ENCODE data around the gene MRPL12.
A peak's percentile ranks its signal among the peaks of the same experiment; 100 is the strongest.

Gene MRPL12

DNA sequence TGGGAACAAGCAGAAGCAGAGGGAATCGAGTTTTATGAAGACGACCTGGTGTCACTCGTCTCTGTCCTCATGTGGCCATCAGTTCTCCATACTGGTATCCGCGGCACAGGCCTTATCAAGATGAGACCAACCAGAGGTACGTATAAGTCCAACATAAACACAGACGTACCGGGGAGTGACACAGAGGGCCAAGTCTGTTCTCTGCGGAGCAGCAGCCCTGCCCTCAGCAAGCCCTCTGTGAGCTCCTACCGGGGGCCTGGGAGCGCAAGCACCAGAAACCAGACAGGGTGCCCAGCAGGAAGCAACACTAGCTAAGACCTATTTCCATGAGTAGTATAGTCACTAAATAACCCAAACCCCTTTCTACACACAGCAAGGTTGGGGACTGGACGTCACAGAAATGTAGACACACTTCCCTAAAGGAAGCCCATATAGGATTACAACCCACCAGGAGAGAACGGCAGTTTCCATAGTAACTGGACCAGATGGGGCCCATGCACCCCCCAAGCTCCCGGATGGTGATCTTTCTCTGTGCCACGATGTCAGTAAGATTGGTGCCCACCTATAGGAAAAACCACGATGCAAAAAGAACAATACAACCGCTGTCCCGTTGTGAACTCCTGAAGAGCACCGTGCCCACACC, 20.5 kb upstream of the MRPL12 start:
- no peak for DNase-seq (ENCODE audit: low read depth, low spot score)

DNA sequence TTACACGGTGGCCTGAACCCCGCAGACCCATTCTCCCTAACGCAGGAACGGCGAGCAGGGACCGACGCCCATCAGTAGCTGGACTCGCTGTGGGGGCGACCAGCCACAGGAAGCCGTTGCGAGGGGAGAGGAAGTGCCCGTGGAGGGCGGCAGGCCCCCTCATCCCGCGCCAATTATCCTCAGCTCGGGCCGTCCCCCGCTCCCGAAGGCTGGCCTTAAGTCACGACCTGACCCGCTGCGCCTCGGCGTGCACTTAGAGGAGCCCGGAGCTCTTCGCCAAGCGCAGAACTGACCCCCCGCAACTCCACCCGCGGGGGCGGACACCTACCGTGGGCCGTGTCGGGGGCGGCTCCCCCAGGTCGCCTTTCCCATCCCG, 20.0 kb upstream of the MRPL12 start:
- no peak for DNase-seq (ENCODE audit: low read depth, low spot score)

DNA sequence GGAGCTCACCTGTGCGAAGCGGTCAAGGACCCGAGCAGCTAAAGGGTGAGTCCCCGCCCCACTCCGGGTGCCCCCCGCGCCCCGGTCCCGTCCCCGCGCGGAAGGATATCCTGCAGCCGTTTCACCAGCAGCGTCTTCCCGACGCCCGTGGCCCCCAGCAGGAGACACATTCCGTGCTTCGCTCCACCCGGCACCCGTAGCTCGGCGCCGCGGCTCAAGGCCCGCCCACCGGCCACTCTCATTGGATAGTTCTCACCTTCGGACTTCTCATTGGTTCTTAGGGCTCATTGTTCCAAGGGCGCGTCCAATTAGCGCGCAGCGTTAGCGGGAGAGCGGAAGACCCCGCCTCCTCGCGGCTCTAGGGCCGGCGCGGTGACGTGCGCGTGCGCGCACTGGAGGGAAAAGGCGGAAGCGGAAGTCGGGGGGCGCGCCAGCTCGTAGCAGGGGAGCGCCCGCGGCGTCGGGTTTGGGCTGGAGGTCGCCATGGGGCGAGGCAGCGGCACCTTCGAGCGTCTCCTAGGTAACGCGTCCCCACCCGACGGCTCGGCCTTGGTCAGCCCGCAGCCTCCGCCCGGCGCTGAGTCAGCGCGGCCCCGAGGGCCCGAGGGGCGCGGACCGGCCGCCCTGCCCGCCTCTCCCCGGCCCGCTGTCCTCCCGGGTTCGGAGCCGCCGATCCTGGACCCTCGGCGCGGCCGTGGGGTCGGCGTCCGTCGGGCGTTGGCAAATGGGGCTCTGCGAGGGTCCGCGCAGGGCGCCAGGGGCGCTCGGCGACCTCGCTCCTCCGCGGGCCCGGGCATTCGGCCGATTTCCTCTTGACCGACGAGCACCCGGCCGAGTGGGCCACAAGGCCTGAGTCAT, 19.4 kb upstream of the MRPL12 start, which contains the start of the genes ARL16 and HGS:
TSS of gene ARL16 (minus strand) at position 214 of the 858 bp plus-strand sequence. CDS start at position 170, 44 bp downstream.
TSS of gene HGS (plus strand) at position 428 of the 858 bp plus-strand sequence. CDS start at position 484, 56 bp downstream.
- DNase-seq (ENCODE audit: low read depth, low spot score): peak; percentile 100

DNA sequence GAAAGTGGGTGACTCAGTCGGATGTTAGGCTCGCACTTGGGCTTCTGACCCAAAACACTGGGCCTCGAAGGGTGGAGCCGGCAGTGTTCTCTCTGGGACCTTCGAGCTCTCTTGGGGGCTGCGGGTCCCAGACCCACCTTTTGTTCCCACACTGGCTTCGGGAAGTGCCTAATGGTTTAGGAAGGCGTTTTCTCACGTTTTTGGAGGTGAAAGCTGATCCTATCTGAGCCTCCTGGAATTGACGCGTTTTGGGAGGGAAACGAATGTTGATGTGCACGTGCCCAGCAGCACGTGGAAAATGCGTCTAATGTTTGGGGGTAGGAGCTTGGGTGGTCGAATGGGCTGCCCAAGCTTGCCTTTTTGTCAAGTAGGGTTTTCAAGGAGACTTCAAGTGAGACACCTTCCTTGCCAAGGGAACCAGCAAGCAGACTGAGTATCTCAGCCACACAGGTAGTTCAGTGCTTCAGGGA, 18.7 kb upstream of the MRPL12 start:
- DNase-seq (ENCODE audit: low read depth, low spot score): no peak

DNA sequence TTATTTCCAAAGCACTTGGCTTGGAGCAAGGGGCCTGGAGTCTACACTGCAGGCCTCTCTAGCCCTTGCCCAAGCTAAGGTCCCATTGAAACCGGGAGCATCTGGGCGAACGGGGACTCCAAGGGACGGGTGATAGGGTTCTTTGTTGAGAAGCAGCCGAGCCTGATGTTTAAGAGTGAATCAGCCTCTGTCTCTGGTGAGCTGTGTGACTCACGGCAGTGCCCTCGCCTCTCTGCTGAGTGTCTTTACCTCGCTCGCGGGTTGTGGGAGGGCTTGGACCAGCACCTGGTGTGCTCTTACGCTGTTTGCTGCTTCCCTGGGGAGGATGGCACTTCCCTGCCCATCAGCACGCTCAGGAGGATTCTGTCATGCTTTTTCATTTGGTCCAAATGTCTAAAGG, 18.1 kb upstream of the MRPL12 start:
- peak; percentile 66 for DNase-seq (ENCODE audit: low read depth, low spot score)

DNA sequence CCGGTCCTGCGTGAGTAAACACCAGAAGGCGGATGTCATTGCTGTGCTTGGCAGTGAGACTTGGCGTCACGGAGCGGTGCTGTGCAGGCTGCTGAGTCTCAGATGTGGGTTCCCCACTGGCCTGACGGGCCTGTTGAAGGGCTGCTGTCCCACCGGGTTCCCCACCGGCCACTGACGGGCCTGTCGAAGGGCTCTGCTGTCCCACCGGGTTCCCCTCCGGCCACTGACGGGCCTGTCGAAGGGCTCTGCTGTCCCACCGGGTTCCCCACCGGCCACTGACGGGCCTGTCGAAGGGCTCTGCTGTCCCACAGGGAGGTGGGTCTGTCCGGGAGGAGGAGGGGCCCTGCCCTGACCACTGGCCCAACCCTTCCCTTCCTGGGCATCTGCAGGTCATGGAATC, 16.6 kb upstream of the MRPL12 start:
- no peak for DNase-seq (ENCODE audit: low read depth, low spot score)

DNA sequence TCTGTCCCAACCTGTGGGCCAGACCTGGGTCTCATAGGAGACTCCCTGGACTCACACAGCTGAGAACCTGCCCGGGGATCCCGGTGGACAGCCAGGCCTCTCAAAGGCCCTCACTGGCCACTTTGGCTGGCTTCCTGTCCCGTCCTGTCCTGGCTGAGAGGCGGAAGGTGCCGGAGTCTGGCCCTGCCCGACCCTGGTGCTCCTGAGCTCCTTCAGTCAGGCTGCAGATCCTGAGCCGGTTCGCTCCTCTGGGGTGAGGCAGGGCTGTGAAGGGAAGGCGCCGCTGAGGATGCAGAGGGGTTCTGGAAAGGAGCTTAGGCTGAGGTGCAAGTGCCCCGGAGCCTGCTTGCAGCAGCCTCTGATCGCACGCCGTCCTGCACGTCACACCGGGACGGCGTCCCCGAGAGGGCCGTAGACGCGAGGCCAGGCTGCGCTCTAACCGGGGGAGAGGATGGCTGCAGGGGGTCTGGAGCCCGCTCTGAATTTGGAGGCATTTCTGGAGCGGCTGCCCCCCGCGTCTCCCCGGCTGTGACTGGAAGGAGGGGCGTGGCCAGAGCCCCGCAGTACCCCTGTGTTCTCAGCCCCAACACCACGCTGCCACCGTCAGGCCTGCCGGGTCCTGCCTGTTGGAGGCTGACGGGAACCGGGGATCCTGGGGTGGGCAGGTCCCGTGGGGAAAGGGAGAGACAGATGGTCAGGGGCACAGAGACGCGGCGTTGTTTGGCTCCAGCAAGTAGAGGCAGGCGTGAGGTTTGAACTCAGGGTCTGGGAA, 15.2 kb upstream of the MRPL12 start:
- no peak for DNase-seq (ENCODE audit: low read depth, low spot score)

DNA sequence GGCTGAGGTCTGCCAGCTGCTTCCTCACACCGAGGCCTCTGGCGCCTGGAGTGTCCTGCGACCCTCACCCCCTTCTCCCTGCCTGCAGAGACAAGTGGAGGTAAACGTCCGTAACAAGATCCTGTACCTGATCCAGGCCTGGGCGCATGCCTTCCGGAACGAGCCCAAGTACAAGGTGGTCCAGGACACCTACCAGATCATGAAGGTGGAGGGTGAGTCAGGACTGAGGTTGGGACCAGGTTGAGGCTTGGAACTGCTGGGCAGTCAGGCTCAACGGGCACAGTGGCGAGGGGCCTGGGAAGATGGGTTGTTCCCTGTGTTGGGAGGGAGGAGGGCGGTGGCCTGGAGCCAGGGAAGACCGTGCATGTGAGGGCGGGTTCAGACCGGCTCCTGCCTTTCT, 14.6 kb upstream of the MRPL12 start:
- DNase-seq (ENCODE audit: low read depth, low spot score): no peak

DNA sequence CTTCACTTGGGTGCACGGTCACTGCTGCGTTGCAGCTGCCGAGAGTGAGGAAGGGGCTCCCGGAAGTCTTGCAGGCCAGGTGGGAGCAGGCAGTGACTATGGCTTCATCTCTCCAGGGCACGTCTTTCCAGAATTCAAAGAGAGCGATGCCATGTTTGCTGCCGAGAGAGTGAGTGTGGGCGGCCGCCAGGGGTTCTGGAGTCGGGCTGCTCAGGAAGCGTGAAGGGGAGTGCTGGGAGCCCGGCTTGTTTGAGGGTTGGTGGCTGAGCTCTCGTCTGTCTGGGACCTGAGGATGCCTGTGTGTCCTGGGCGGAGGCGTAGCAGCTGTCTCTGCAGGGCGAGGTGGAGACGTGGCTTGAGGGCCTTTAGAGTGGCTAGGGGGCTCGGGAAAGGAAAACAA, 13.1 kb upstream of the MRPL12 start:
- no peak for DNase-seq (ENCODE audit: low read depth, low spot score)

DNA sequence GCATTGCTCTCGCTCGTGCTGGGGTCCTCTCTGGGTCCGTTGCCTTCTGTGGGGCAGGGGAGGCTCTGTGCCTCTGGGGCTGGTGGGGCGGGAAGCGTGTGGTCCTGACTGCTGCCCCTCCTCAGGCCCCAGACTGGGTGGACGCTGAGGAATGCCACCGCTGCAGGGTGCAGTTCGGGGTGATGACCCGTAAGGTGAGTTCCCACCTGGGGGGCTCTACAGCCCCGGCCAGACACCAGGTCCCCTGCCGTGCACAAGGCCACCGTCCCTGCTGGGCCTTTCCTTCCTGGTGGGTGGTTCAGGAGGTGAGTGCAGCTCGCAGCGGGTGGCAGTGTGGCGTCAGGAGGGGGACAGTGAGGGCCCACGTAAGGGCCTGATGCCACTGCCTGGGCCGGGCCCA, 12.6 kb upstream of the MRPL12 start:
- DNase-seq (ENCODE audit: low read depth, low spot score): no peak

DNA sequence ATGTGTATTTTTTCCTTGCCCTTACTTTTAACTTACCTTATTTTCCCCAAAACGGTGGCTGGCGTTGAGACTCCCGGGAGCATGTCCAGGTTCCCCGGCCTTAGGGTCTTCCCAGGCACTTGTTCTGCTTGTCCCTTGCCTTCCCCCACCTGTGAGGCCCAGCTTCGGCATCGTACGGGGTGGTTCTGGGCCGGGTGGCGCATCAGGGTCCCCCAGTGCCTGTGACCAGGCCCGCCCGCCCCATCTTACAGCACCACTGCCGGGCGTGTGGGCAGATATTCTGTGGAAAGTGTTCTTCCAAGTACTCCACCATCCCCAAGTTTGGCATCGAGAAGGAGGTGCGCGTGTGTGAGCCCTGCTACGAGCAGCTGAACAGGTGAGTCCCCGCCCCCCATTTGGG, 12.0 kb upstream of the MRPL12 start:
- no peak for DNase-seq (ENCODE audit: low read depth, low spot score)

DNA sequence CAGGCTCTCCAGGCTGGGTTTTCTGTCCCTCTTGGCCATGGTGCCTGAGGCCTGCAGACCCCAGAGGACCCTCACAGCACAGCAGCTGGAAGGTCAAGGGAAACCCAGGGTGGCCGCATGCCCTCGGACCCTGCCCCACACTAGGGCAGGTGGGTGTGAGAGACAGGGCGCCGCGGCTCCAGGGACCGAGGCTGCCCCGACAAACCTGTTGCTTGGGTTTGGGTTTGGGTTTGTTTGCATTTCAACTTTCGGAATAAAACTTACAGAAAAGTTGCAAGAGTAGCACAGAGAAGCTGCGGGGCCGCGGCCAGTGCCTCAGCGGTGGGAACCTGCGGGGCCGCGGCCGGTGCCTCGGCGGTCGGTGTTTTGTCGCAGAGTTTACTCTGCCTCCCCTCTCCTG, 11.6 kb upstream of the MRPL12 start:
- no peak for DNase-seq (ENCODE audit: low read depth, low spot score)

DNA sequence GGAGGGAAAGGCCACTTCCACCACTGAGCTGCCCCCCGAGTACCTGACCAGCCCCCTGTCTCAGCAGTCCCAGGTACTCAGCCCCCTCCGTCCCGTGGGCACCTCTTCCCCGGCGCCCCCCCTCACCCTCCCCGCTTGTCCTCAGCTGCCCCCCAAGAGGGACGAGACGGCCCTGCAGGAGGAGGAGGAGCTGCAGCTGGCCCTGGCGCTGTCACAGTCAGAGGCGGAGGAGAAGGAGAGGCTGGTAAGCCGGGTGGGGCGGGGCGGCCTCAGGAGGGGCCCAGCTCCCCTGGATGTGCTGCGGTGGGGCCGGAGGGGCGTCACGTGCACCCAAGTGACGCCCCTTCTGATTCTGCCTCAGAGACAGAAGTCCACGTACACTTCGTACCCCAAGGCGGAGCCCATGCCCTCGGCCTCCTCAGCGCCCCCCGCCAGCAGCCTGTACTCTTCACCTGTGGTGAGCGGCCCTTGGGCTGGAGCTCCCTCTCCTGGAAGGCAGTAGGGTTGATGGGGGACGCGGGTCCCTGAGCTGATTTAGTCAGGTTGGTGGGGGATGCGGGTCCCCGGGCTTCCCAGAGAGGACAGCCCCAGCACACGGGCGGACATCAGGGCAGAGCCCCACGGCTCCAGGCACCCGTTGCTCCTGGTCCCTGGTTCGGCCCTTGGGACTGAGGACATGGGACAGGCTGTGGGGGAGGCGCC, 9.5 kb upstream of the MRPL12 start:
- DNase-seq (ENCODE audit: low read depth, low spot score): no peak

DNA sequence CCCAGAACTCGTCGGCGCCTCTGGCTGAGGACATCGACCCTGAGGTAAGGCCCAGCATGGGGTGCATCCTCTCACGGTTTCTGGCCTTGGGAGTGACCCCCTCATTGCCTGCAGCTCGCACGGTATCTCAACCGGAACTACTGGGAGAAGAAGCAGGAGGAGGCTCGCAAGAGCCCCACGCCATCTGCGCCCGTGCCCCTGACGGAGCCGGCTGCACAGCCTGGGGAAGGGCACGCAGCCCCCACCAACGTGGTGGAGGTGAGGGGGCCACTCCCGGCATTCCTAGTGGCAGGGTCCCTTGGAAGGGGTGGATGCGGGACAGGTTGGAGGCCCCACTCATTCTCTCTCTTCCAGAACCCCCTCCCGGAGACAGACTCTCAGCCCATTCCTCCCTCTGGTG, 8.4 kb upstream of the MRPL12 start:
- no peak for DNase-seq (ENCODE audit: low read depth, low spot score)

DNA sequence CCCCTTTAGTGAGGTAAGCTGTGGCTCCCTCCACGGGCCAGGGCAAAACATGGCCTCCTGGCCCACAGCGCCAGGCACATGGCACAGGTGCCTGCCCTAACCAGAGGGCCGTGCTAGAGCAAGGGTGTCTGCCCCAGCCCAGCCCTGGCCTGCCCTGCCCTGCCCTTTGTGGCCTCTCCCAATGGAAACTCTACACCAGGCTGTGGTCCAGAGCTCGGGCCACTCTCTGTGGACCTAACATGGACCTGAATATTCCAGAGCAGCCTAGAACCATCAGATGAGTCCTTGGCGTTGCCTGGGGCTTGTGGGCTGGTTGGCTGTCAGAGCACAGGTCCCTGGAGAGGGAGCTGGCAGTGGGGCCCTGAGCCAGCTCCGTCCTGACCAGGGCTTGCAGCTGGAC, 8.0 kb upstream of the MRPL12 start:
- no peak for DNase-seq (ENCODE audit: low read depth, low spot score)

DNA sequence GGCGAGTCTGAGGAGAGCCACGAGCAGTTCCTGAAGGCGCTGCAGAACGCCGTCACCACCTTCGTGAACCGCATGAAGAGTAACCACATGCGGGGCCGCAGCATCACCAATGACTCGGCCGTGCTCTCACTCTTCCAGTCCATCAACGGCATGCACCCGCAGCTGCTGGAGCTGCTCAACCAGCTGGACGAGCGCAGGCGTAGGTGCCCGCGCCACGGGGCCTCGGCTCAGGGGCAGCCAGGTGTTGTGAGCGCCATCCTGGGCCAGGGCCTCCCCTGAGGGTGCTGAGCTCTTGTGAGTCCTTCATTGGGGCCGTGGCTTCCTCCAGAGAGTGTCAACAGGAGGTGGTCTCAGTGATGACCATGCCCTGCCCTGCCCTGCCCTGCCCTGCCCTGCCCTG, 7.4 kb upstream of the MRPL12 start:
- DNase-seq (ENCODE audit: low read depth, low spot score): no peak

DNA sequence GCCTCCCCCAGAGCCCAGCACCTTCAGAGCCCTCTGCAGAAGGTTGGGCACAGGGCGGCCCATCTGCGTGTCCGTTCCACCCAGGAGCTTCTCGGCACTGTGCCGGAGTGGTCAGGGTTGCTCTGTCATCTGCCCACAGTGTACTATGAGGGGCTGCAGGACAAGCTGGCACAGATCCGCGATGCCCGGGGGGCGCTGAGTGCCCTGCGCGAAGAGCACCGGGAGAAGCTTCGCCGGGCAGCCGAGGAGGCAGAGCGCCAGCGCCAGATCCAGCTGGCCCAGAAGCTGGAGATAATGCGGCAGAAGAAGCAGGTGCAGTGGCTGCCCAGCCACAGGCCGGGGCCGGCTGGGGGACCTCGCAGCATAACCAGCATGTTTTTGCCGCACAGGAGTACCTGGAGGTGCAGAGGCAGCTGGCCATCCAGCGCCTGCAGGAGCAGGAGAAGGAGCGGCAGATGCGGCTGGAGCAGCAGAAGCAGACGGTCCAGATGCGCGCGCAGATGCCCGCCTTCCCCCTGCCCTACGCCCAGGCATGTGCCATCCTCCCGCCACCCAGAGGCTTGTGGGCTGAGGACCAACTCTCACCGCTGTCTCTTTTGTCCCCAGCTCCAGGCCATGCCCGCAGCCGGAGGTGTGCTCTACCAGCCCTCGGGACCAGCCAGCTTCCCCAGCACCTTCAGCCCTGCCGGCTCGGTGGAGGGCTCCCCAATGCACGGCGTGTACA, 6.8 kb upstream of the MRPL12 start:
- DNase-seq (ENCODE audit: low read depth, low spot score): no peak

DNA sequence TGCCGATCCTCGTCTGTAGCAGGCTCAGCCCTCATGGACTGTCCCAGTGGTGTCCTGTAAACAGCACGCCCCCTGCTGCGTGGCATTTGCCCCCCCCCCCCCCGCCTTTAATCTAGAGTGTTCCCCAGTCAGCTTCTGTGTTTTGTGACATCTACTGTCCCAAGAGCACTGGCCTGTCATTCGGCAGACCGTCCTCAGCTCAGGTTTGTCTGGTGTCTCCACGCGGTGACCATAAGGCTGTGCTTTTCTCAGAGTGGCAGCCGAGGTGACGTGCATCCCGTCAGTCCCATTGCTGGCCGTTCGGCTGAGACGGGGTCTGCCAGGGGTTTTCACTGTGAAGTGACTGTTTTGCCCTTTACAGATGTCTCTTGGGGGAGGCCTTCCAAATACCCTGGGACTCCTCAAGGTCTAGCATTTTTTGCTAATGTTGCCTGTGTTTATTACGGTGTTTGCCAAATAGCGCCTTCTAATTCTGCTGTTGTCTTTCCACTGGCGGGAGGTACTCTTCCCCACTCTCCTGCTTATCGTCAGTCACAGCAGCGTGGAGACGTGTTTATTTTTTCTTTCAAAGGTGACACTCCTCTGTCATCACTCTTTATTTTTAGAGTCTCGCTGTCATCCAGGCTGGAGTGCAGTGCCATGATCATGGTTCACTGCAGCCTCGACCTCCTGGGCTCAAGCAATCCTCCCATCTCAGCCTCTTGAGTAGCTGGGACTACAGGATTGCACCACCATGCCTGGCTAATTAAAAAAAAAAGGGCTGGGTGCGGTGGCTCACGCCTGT, 5.7 kb upstream of the MRPL12 start:
- DNase-seq (ENCODE audit: low read depth, low spot score): no peak

DNA sequence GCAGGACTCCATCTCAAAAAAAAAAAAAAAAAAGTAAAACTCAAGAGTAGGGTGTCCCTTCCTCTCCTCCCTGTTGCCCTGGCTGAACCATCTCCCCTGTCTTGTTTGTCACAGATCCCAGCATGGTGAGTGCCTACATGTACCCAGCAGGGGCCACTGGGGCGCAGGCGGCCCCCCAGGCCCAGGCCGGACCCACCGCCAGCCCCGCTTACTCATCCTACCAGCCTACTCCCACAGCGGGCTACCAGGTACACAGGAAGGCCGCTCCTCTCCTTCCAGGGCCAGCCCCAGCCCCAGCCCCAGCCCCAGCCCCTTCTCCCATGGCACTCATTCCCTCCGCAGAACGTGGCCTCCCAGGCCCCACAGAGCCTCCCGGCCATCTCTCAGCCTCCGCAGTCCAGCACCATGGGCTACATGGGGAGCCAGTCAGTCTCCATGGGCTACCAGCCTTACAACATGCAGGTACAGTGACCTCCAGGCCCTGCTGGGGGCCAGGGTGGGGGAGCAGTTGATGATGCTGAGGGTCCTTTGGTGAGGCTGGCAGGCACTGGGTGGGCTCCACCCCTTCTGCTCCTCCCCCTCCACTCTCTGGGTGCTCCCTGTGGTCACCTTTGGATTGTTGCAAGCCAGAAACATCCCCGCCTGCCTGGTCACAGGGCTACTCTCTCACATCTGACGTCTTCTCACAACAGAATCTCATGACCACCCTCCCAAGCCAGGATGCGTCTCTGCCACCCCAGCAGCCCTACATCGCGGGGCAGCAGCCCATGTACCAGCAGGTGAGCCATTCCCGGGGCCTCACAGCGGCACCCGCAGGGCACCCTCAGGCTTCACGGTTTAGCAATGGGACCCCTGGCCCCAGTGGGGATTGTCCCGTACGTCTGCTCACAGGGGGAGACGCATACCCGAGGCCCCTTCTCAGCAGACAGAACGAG, 2.5 kb upstream of the MRPL12 start:
- DNase-seq (ENCODE audit: low read depth, low spot score): no peak

Data from astrocyte of the hippocampus (primary cell).